Colonic mucosa (tissue), 4 donors: Measurements from ENCODE around the gene PDE2A. TPM values are rescaled to one million over a fixed set of nuclear protein-coding genes. Genes with fewer than 3 reads are reported as not detected.

Experiments
- DNase-seq: peaks from one replicate; pipeline ENCODE4 v3.0.0-alpha.2; 2020
- H3K27ac ChIP-seq: fragments of 200-600 bp; one replicate; pipeline ENCODE4 v1.8.0; 2021
- H3K27me3 ChIP-seq: fragments of 200-600 bp; one replicate; pipeline ENCODE4 v1.8.0; 2021
- H3K36me3 ChIP-seq: fragments of 200-600 bp; one replicate; pipeline ENCODE4 v1.8.0; 2021
- H3K4me1 ChIP-seq: fragments of 200-600 bp; one replicate; pipeline ENCODE4 v1.8.0; 2021; ENCODE audit warnings: mild to moderate bottlenecking
- H3K4me3 ChIP-seq: fragments of 200-600 bp; one replicate; pipeline ENCODE4 v1.8.0; 2021
- H3K9ac ChIP-seq, 2 donors: one replicate each; pipeline ENCODE4 v1.7.0; 2013; ENCODE audit warnings: control low read depth in 2 of 2, low read depth in 2 of 2, low read length in 2 of 2
- H3K9me3 ChIP-seq: fragments of 200-600 bp; one replicate; pipeline ENCODE4 v1.8.0; 2021
- CTCF ChIP-seq: fragments of 200-600 bp; IDR thresholded peaks from one replicate; pipeline ENCODE4 v1.8.0; 2022; ENCODE audit warnings: antibody characterized with exemption, mild to moderate bottlenecking
- intact Hi-C: fragments of 100-400 bp; cut with DNase I; formaldehyde crosslinking; loops from one replicate; pipeline ENCODE4 v1.14.1; 2022
- total RNA-seq, 2 donors: library from RNA; stranded (reverse); fragmentation: NEBNext Ultra II Directional in 1 of 2; extraction: Animal tissue kit (Norgen Biotek cat#: 25700) in 1 of 2; gene quantifications; one replicate each; pipeline ENCODE4 v1.2.1, GENCODE V29; 2021
- donor health status: healthy.
- donor health status: DM: no; HTN: no; CAD: no.
- donor health status: DM: no; HTN: no; CAD: no.

PDE2A gene
- total RNA-seq, 2 donors from 2014 or later: 5.6 to 8.9 TPM

- no peak overlapping the region for H3K27ac ChIP-seq
- intact Hi-C loops: no loop called here
- no peaks in the 10 kb centered on the region for H3K36me3 ChIP-seq
- no peak for DNase-seq
- H3K9ac ChIP-seq: no peak overlapping the region
- TF ChIP-seq CTCF: no peak
- no peaks in the 10 kb centered on the region for H3K4me1 ChIP-seq
- H3K4me3 ChIP-seq: no peak overlapping the region
- no peaks in the 10 kb centered on the region for H3K9me3 ChIP-seq
- no peaks in the 10 kb centered on the region for H3K27me3 ChIP-seq
These were observed 95.7 kb downstream of the PDE2A start for GRCh38 chr11:72578566-72578965.

- H3K9me3 ChIP-seq: no peaks in the 10 kb centered on the region
- no peak overlapping the region for H3K4me3 ChIP-seq
- H3K9ac ChIP-seq: no peak overlapping the region
- no peak overlapping the region for H3K27ac ChIP-seq
- no peaks in the 10 kb centered on the region for H3K36me3 ChIP-seq
- no peaks in the 10 kb centered on the region for H3K4me1 ChIP-seq
- no peaks in the 10 kb centered on the region for H3K27me3 ChIP-seq
- TF ChIP-seq CTCF: no peak
- intact Hi-C loops: no loop called here
- no peak for DNase-seq
These were observed 96.2 kb downstream of the PDE2A start for GRCh38 chr11:72578051-72578450.

- intact Hi-C loops: no loop called here
- TF ChIP-seq CTCF: no peak
- Histone ChIP-seq H3K9ac (no peak overlapping the region), H3K9me3 (no peaks in the 10 kb centered on the region), H3K27ac (no peak overlapping the region), H3K27me3 (no peaks in the 10 kb centered on the region), H3K4me1 (no peaks in the 10 kb centered on the region), H3K4me3 (no peak overlapping the region), H3K36me3 (no peaks in the 10 kb centered on the region)
- DNase-seq: no peak
These were observed 96.9 kb downstream of the PDE2A start for GRCh38 chr11:72577271-72577721.

DNA sequence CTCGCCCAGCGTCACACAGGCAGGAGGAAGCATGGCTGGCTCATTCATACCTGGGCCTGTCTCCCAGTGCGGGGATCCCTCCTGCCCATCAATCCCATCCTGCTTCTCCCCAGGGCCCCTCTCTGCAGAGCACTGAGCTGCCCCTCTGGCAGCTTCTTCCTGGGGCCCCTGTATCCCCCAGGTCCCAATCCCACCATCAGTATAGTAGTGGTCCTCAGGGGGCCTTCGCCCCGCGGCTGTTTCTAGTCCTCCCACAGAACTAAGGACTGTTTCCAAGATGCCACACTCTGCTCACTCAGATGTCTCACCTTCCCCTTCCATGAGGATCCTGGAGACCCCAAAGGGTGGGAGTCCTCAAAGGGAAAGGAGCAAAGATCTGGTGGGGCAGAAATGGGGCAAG lies 97.6 kb downstream of the PDE2A start:
- no peaks in the 10 kb centered on the region for H3K27me3 ChIP-seq
- H3K27ac ChIP-seq: no peak overlapping the region
- no peaks in the 10 kb centered on the region for H3K36me3 ChIP-seq
- H3K9me3 ChIP-seq: no peaks in the 10 kb centered on the region
- H3K9ac ChIP-seq: no peak overlapping the region
- H3K4me3 ChIP-seq: no peak overlapping the region
- intact Hi-C loops: no loop called here
- TF ChIP-seq CTCF: no peak
- H3K4me1 ChIP-seq: no peaks in the 10 kb centered on the region
- DNase-seq: no peak

- intact Hi-C loops: no loop called here
- DNase-seq: no peak
These were observed 98.0 kb downstream of the PDE2A start for GRCh38 chr11:72576243-72576595.

More at GRCh38 chr11:72576243-72576595, 98.0 kb downstream of the PDE2A start:
- Histone ChIP-seq H3K9ac (no peak overlapping the region), H3K9me3 (no peaks in the 10 kb centered on the region), H3K27ac (no peak overlapping the region), H3K36me3 (no peaks in the 10 kb centered on the region), H3K4me1 (no peaks in the 10 kb centered on the region), H3K4me3 (no peak overlapping the region), H3K27me3 (no peaks in the 10 kb centered on the region)
- TF ChIP-seq CTCF: no peak
